ENCODE measurements around the gene GADL1.

GADL1 gene

GRCh38 chr3:30677347-30677685, 217.1 kb downstream of the GADL1 start:
- TF ChIP-seq CTCF (conservative IDR thresholded peaks at IDR 0.05), result no peak
- H3K27ac ChIP-seq, result no peak overlapping the region

GRCh38 chr3:30676424-30677346, 217.8 kb downstream of the GADL1 start:
- H3K27ac ChIP-seq, result no peak overlapping the region

More at GRCh38 chr3:30676424-30677346, 217.8 kb downstream of the GADL1 start:
- no peak for TF ChIP-seq CTCF (conservative IDR thresholded peaks at IDR 0.05)

Data from VCaP (cell line).